ENCODE measurements around the gene ARPC2. TPM values are rescaled to one million over a fixed set of nuclear protein-coding genes. Genes with fewer than 3 reads are reported as not detected.

The ARPC2 gene
- total and polyA plus RNA-seq, 10 donors, result 262 to 554 (median 374) TPM

DNA sequence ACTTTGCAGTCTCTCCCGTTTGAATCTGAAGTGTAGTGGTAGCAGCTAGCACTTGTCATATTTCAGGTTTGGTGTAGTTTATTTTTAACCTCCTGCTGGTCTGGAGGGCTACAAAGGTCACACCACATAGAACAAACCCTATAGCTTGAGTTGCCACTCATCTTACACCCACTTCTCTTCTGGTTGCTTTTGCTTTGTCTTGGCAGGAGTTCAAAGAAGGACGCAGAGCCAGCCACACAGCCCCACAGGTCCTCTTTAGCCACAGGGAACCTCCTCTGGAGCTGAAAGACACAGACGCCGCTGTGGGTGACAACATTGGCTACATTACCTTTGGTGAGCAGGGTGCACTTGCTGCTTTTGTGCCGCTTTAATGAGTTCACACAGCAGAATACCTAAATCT lies 28.2 kb downstream of the ARPC2 start:
- DNase-seq, result no peak

DNA sequence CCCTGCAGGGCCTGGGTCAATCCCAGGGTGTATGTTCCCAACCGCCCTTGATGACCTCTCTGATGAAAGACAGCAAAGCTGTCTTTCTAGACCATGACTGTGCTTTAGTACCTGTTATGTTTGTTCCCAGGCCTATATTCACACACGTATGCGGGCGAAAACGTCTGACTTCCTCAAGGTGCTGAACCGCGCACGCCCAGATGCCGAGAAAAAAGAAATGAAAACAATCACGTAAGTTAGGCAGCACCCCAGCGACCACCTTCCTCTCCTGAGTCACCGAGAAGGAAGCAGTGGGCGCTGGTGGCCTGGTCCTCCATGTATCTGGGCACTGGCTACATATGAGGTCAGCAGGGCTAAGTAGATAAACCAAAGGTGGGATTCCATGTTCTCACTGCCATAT lies 32.7 kb downstream of the ARPC2 start:
- no peaks in the 10 kb centered on the region for H3K27me3 ChIP-seq (replicated peaks in 1 of 7)
- WGBS, 5 donors, result 89 to 93% (median 92%) methylated on average over 13 of the region's 13 CpGs
- no peak overlapping the region for H3K27ac ChIP-seq
- DNase-seq, result no peak
- H3K9me3 ChIP-seq, result no peaks in the 10 kb centered on the region
- H3K4me3 ChIP-seq, result no peak overlapping the region
- H3K36me3 ChIP-seq, result peaks cover 20 to 100% (median 100%) of the 10 kb centered on the region in 6 donors
- H3K4me1 ChIP-seq, result peaks cover 0 to 20% (median 1%) of the 10 kb centered on the region in 6 donors
- TF ChIP-seq POLR2A (IDR thresholded peaks at IDR 0.05) (no peak), POLR2AphosphoS5 (IDR thresholded peaks at IDR 0.05) (no peak)
- TF ChIP-seq, protein P1, sequence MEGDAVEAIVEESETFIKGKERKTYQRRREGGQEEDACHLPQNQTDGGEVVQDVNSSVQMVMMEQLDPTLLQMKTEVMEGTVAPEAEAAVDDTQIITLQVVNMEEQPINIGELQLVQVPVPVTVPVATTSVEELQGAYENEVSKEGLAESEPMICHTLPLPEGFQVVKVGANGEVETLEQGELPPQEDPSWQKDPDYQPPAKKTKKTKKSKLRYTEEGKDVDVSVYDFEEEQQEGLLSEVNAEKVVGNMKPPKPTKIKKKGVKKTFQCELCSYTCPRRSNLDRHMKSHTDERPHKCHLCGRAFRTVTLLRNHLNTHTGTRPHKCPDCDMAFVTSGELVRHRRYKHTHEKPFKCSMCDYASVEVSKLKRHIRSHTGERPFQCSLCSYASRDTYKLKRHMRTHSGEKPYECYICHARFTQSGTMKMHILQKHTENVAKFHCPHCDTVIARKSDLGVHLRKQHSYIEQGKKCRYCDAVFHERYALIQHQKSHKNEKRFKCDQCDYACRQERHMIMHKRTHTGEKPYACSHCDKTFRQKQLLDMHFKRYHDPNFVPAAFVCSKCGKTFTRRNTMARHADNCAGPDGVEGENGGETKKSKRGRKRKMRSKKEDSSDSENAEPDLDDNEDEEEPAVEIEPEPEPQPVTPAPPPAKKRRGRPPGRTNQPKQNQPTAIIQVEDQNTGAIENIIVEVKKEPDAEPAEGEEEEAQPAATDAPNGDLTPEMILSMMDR (IDR thresholded peaks at IDR 0.05 in 8 of 11, conservative IDR thresholded peaks at IDR 0.05 in 3 of 11), result no peak
- intact Hi-C loops (cut with DNase I; ENCODE audit: low total_unique reads), result no loop called here

More for the DNA sequence above, 28.2 kb downstream of the ARPC2 start:
- 76 to 82% (median 79%) methylated on average over 5 of the region's 5 CpGs for WGBS, 5 donors
- Histone ChIP-seq H3K36me3 (peaks cover 9 to 100% (median 98%) of the 10 kb centered on the region in 6 donors), H3K9me3 (no peaks in the 10 kb centered on the region), H3K27me3 (replicated peaks in 1 of 7) (no peaks in the 10 kb centered on the region), H3K4me3 (no peak overlapping the region), H3K27ac (peak overlapping the region in 2 of 8 donors; percentile 10 to 16), H3K4me1 (peaks cover 0 to 31% (median 13%) of the 10 kb centered on the region in 6 donors)
- intact Hi-C loops (cut with DNase I; ENCODE audit: low total_unique reads), result no loop called here
- TF ChIP-seq POLR2A (IDR thresholded peaks at IDR 0.05), result no peak
- TF ChIP-seq POLR2AphosphoS5 (IDR thresholded peaks at IDR 0.05), result no peak
- TF ChIP-seq, protein P1 (IDR thresholded peaks at IDR 0.05 in 8 of 11, conservative IDR thresholded peaks at IDR 0.05 in 3 of 11), result no peak

DNA sequence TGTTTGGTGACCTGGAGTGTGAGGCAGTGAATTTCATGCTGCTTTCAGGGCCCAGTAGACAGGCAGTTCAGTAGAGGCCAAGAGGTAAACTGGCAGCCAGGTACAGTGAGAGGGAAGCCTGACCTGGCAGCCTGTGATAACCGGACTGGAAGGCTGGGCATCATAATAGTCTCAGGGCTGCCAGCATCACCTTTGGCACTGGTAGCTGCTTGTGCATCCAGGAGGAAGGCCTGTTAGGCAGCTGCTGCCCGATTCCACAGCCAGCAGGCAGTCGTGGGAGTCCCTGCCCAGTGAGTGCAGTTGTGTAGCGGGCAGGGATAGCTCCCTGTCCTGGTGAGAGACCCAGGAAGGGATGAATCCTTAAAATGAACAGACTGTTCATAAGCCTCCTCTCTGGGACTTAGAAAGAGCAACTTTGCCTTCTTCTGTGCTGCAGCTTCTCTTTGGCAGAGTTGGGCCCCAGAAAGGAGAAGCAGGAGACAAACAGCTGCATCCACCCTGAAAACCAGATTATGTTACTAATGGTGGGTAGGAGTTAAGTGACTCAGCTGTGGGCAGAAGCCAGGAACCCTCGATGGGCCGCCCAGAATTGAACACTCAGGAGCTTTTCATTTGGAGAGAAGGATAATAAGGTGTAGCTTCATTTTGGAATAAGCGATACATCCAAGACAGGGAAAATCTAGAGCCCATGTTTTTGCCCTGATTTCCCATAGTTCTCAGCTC lies 35.7 kb downstream of the ARPC2 start:
- Histone ChIP-seq H3K36me3 (peaks cover 20 to 95% (median 92%) of the 10 kb centered on the region in 6 donors), H3K4me3 (no peak overlapping the region), H3K27me3 (replicated peaks in 1 of 7) (no peaks in the 10 kb centered on the region), H3K27ac (peak overlapping the region in 3 of 8 donors; percentile 14 to 57 (median 46)), H3K4me1 (peaks cover 2 to 27% (median 10%) of the 10 kb centered on the region in 6 donors), H3K9me3 (no peaks in the 10 kb centered on the region)
- DNase-seq, result no peak
- 68 to 81% (median 73%) methylated on average over 5 to 7 of the region's 7 CpGs for WGBS, 5 donors
- TF ChIP-seq POLR2A (IDR thresholded peaks at IDR 0.05) (no peak), POLR2AphosphoS5 (IDR thresholded peaks at IDR 0.05) (peak in 2 of 3 donors; percentile 36 to 43)
- TF ChIP-seq, protein P1 (IDR thresholded peaks at IDR 0.05 in 8 of 11, conservative IDR thresholded peaks at IDR 0.05 in 3 of 11), result no peak
- intact Hi-C loops (cut with DNase I; ENCODE audit: low total_unique reads), result no loop called here

DNA sequence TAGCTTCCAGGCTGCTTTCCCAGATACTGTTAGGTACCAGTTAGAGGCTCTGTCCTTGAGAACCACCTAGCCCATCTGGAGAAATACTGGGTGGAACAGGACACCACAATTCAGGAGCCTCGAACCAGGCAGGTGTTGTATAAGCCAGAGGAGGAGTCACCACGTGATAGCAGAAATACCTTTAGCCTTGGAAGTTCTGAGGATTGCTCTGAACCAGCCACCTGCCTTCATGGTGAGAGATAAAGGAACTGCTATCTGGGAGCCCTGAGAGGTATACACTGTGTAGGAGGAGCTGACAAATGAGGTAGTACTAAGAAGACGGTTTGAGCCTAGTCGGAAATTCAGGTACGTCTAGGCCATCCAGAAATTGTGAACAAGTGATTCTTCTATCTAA lies 36.2 kb downstream of the ARPC2 start:
- H3K4me1 ChIP-seq, result peaks cover 3 to 33% (median 15%) of the 10 kb centered on the region in 6 donors
- TF ChIP-seq, protein P1 (IDR thresholded peaks at IDR 0.05 in 8 of 11, conservative IDR thresholded peaks at IDR 0.05 in 3 of 11), result no peak
- TF ChIP-seq POLR2A (IDR thresholded peaks at IDR 0.05) (no peak), POLR2AphosphoS5 (IDR thresholded peaks at IDR 0.05) (no peak)
- DNase-seq, result no peak
- intact Hi-C loops (cut with DNase I; ENCODE audit: low total_unique reads), result no loop called here
- WGBS, 5 donors, result 77 to 92% (median 85%) methylated on average over 5 of the region's 5 CpGs
- H3K27ac ChIP-seq, result peak overlapping the region in 3 of 8 donors; percentile 14 to 57 (median 46)
- no peaks in the 10 kb centered on the region for H3K9me3 ChIP-seq
- peaks cover 20 to 90% (median 87%) of the 10 kb centered on the region in 6 donors for H3K36me3 ChIP-seq
- no peaks in the 10 kb centered on the region for H3K27me3 ChIP-seq (replicated peaks in 1 of 7)
- H3K4me3 ChIP-seq, result no peak overlapping the region
